Spinal cord (tissue), 10 donors: ENCODE measurements around the gene HS1BP3. TPM values are rescaled to one million over a fixed set of nuclear protein-coding genes. Genes with fewer than 3 reads are reported as not detected.

Experiments
- DNase-seq, 6 donors: peaks; one replicate each; pipeline versions ENCODE4 v3.0.0 to v3.0.0-alpha.2; 2013 to 2015; ENCODE audit warnings: low spot score in 6 of 6, low read depth in 4 of 6
- H3K27ac ChIP-seq: one replicate; pipeline ENCODE4 v1.5.1; 2013; ENCODE audit warnings: low read depth, low read length, control low read depth
- H3K27me3 ChIP-seq: one replicate; pipeline ENCODE4 v1.6.1; 2013; ENCODE audit warnings: low read length; ENCODE audit not compliant: control insufficient read depth, insufficient read depth
- H3K36me3 ChIP-seq: one replicate; pipeline ENCODE4 v1.6.1; 2013; ENCODE audit warnings: low read length; ENCODE audit not compliant: control insufficient read depth, insufficient read depth
- H3K4me1 ChIP-seq: one replicate; pipeline ENCODE4 v1.6.1; 2013; ENCODE audit warnings: low read length; ENCODE audit not compliant: control insufficient read depth, insufficient read depth
- H3K4me3 ChIP-seq: one replicate; pipeline ENCODE4 v1.5.1; 2013; ENCODE audit warnings: low read depth, low read length, control low read depth
- H3K9me3 ChIP-seq: one replicate; pipeline ENCODE4 v1.6.1; 2013; ENCODE audit warnings: low read length; ENCODE audit not compliant: control insufficient read depth, insufficient read depth
- WGBS: methylation state at CpG from one replicate; pipeline ENCODE4 v1.1.5; 2013; ENCODE audit warnings: missing lambda C conversion rate; ENCODE audit not compliant: insufficient coverage; 5-methylcytosine and 5-hydroxymethylcytosine counted together
- polyA plus RNA-seq, 2 donors: library from polyadenylated mRNA; unstranded; fragments of 120-200 nt; gene quantifications; one replicate each; pipeline ENCODE4 v1.2.1, GENCODE V29; 2013; ENCODE audit not compliant: insufficient read length in 2 of 2
- total RNA-seq, 2 donors: library from RNA; depleted of rRNA in 1 of 2; stranded (reverse); fragments of 120-200 nt in 1 of 2; fragments of >200 nt in 1 of 2; gene quantifications; one replicate each; pipeline versions ENCODE4 v1.2.3 to v1.2.4, GENCODE V29; 2013 to 2014
- donor health status: healthy.

HS1BP3 gene
- total and polyA plus RNA-seq, 4 donors, result 13.5 to 21.3 (median 15.1) TPM

GRCh38 chr2:20590704-20591515, 60.0 kb downstream of the HS1BP3 start:
- no peaks in the 10 kb centered on the region for H3K9me3 ChIP-seq
- H3K27ac ChIP-seq, result no peak overlapping the region
- 59% methylated on average over 11 of the region's 11 CpGs for WGBS
- H3K27me3 ChIP-seq, result no peaks in the 10 kb centered on the region
- H3K4me1 ChIP-seq, result peaks cover 46% of the 10 kb centered on the region
- no peak overlapping the region for H3K4me3 ChIP-seq
- no peak for DNase-seq
- H3K36me3 ChIP-seq, result no peaks in the 10 kb centered on the region

- H3K27ac ChIP-seq, result no peak overlapping the region
- H3K36me3 ChIP-seq, result no peaks in the 10 kb centered on the region
- H3K4me1 ChIP-seq, result peaks cover 44% of the 10 kb centered on the region
- H3K27me3 ChIP-seq, result no peaks in the 10 kb centered on the region
- DNase-seq, result no peak
- 77% methylated on average over 12 of the region's 14 CpGs for WGBS
- H3K4me3 ChIP-seq, result no peak overlapping the region
- no peaks in the 10 kb centered on the region for H3K9me3 ChIP-seq
Observed at GRCh38 chr2:20589975-20590703, 60.8 kb downstream of the HS1BP3 start.

GRCh38 chr2:20588918-20589871, 61.7 kb downstream of the HS1BP3 start:
- Histone ChIP-seq H3K4me3 (no peak overlapping the region), H3K9me3 (no peaks in the 10 kb centered on the region), H3K4me1 (peaks cover 44% of the 10 kb centered on the region), H3K27ac (no peak overlapping the region), H3K27me3 (no peaks in the 10 kb centered on the region), H3K36me3 (no peaks in the 10 kb centered on the region)
- no peak for DNase-seq
- 83% methylated on average over 11 of the region's 11 CpGs for WGBS

- H3K27ac ChIP-seq, result peak overlapping the region; percentile 29
- WGBS, result 84% methylated on average over 13 of the region's 22 CpGs
- no peaks in the 10 kb centered on the region for H3K27me3 ChIP-seq
- H3K9me3 ChIP-seq, result no peaks in the 10 kb centered on the region
- no peak overlapping the region for H3K4me3 ChIP-seq
- no peaks in the 10 kb centered on the region for H3K36me3 ChIP-seq
- peaks cover 52% of the 10 kb centered on the region for H3K4me1 ChIP-seq
- DNase-seq, result no peak
Observed at GRCh38 chr2:20585710-20586594, 64.9 kb downstream of the HS1BP3 start.

GRCh38 chr2:20585359-20585709, 65.6 kb downstream of the HS1BP3 start:
- Histone ChIP-seq H3K36me3 (no peaks in the 10 kb centered on the region), H3K27ac (peak overlapping the region; percentile 29), H3K9me3 (no peaks in the 10 kb centered on the region), H3K4me1 (peaks cover 49% of the 10 kb centered on the region), H3K4me3 (no peak overlapping the region), H3K27me3 (no peaks in the 10 kb centered on the region)
- DNase-seq, result no peak
- WGBS, result 63% methylated on average over 4 of the region's 5 CpGs

GRCh38 chr2:20584399-20585358, 66.2 kb downstream of the HS1BP3 start:
- peaks cover 54% of the 10 kb centered on the region for H3K4me1 ChIP-seq
- H3K36me3 ChIP-seq, result no peaks in the 10 kb centered on the region
- 68% methylated on average over 11 of the region's 11 CpGs for whole genome bisulfite sequencing
- peak overlapping the region; percentile 29 for H3K27ac ChIP-seq
- H3K27me3 ChIP-seq, result no peaks in the 10 kb centered on the region
- H3K4me3 ChIP-seq, result no peak overlapping the region
- peak in 1 of 6 donors; percentile 69 for DNase-seq
- no peaks in the 10 kb centered on the region for H3K9me3 ChIP-seq

- no peaks in the 10 kb centered on the region for H3K36me3 ChIP-seq
- no peak for DNase-seq
- H3K27ac ChIP-seq, result peak overlapping the region; percentile 29
- WGBS, result 92% methylated on average over 3 of the region's 3 CpGs
- no peak overlapping the region for H3K4me3 ChIP-seq
- peaks cover 61% of the 10 kb centered on the region for H3K4me1 ChIP-seq
- no peaks in the 10 kb centered on the region for H3K9me3 ChIP-seq
- H3K27me3 ChIP-seq, result no peaks in the 10 kb centered on the region
Observed at GRCh38 chr2:20584045-20584398, 66.9 kb downstream of the HS1BP3 start.

- H3K4me1 ChIP-seq, result peaks cover 66% of the 10 kb centered on the region
- no peak overlapping the region for H3K27ac ChIP-seq
- WGBS, result 92% methylated on average over 6 of the region's 7 CpGs
- no peak overlapping the region for H3K4me3 ChIP-seq
- no peaks in the 10 kb centered on the region for H3K36me3 ChIP-seq
- DNase-seq, result no peak
- H3K9me3 ChIP-seq, result no peaks in the 10 kb centered on the region
- H3K27me3 ChIP-seq, result no peaks in the 10 kb centered on the region
Observed at GRCh38 chr2:20583425-20583881, 67.4 kb downstream of the HS1BP3 start.
